Muscle layer of colon (tissue), 2 donors: ENCODE measurements around the gene MARK3.
A peak's percentile ranks its signal among the peaks of the same experiment; 100 is the strongest.

Source experiments
- H3K27ac ChIP-seq: one replicate; pipeline ENCODE4 v1.7.0; 2013; ENCODE audit warnings: low read depth, mild to moderate bottlenecking, low read length, moderate library complexity
- H3K27me3 ChIP-seq, 2 donors: one replicate each; pipeline ENCODE4 v1.7.0; 2013; ENCODE audit warnings: low read length in 2 of 2, mild to moderate bottlenecking in 2 of 2; ENCODE audit not compliant: insufficient read depth in 2 of 2, control insufficient read depth in 1 of 2
- H3K36me3 ChIP-seq: one replicate; pipeline ENCODE4 v1.7.0; 2013; ENCODE audit warnings: mild to moderate bottlenecking, low read length; ENCODE audit not compliant: insufficient read depth
- H3K4me1 ChIP-seq: one replicate; pipeline ENCODE4 v1.7.0; 2013; ENCODE audit warnings: mild to moderate bottlenecking, low read length; ENCODE audit not compliant: insufficient read depth
- H3K4me3 ChIP-seq, 2 donors: one replicate each; pipeline ENCODE4 v1.7.0; 2013; ENCODE audit warnings: low read length in 2 of 2, low read depth in 1 of 2, mild to moderate bottlenecking in 1 of 2, moderate library complexity in 1 of 2
- H3K9ac ChIP-seq: one replicate; pipeline ENCODE4 v1.7.0; 2013; ENCODE audit warnings: low read length
- H3K9me3 ChIP-seq: one replicate; pipeline ENCODE4 v1.7.0; 2013; ENCODE audit warnings: mild to moderate bottlenecking, low read length
- donor health status: abdominal sarcoma.
- donor health status: Adenocarcinoma of cecum.

The MARK3 gene

GRCh38 chr14:103386713-103387329 is 1.6 kb downstream of the MARK3 start:
- H3K36me3 ChIP-seq = no peaks in the 10 kb centered on the region

GRCh38 chr14:103388664-103389063 is 3.4 kb downstream of the MARK3 start:
- H3K36me3 ChIP-seq = no peaks in the 10 kb centered on the region
- no peak overlapping the region for H3K9ac ChIP-seq
- no peaks in the 10 kb centered on the region for H3K27me3 ChIP-seq
- H3K4me3 ChIP-seq = no peak overlapping the region
- no peak overlapping the region for H3K27ac ChIP-seq
- H3K9me3 ChIP-seq = no peaks in the 10 kb centered on the region
- peaks cover 30% of the 10 kb centered on the region for H3K4me1 ChIP-seq

More at GRCh38 chr14:103386713-103387329, 1.6 kb downstream of the MARK3 start:
- Histone ChIP-seq H3K4me3 (peak overlapping the region; percentile 71 to 92), H3K4me1 (peaks cover 24% of the 10 kb centered on the region), H3K27ac (peak overlapping the region; percentile 48), H3K9me3 (no peaks in the 10 kb centered on the region), H3K27me3 (no peaks in the 10 kb centered on the region), H3K9ac (peak overlapping the region; percentile 67)

- Histone ChIP-seq H3K36me3 (no peaks in the 10 kb centered on the region), H3K4me1 (peaks cover 36% of the 10 kb centered on the region), H3K4me3 (no peak overlapping the region), H3K9me3 (no peaks in the 10 kb centered on the region), H3K9ac (no peak overlapping the region), H3K27me3 (no peaks in the 10 kb centered on the region), H3K27ac (no peak overlapping the region)
These were observed 5.4 kb downstream of the MARK3 start for GRCh38 chr14:103390605-103391004.

- no peaks in the 10 kb centered on the region for H3K36me3 ChIP-seq
- H3K27ac ChIP-seq = no peak overlapping the region
- H3K4me3 ChIP-seq = no peak overlapping the region
- H3K4me1 ChIP-seq = peaks cover 40% of the 10 kb centered on the region
- H3K9ac ChIP-seq = no peak overlapping the region
- no peaks in the 10 kb centered on the region for H3K9me3 ChIP-seq
- H3K27me3 ChIP-seq = no peaks in the 10 kb centered on the region
These were observed 5.8 kb downstream of the MARK3 start for GRCh38 chr14:103391048-103391447.

- Histone ChIP-seq H3K9me3 (no peaks in the 10 kb centered on the region), H3K4me3 (no peak overlapping the region), H3K4me1 (peaks cover 40% of the 10 kb centered on the region), H3K9ac (no peak overlapping the region), H3K36me3 (no peaks in the 10 kb centered on the region), H3K27ac (no peak overlapping the region), H3K27me3 (no peaks in the 10 kb centered on the region)
These were observed 6.9 kb downstream of the MARK3 start for GRCh38 chr14:103392106-103392505.

- Histone ChIP-seq H3K9ac (no peak overlapping the region), H3K4me1 (peaks cover 37% of the 10 kb centered on the region), H3K27me3 (no peaks in the 10 kb centered on the region), H3K27ac (no peak overlapping the region), H3K9me3 (no peaks in the 10 kb centered on the region), H3K36me3 (no peaks in the 10 kb centered on the region), H3K4me3 (no peak overlapping the region)
These were observed 7.4 kb downstream of the MARK3 start for GRCh38 chr14:103392572-103392971.

- Histone ChIP-seq H3K27me3 (no peaks in the 10 kb centered on the region), H3K4me3 (no peak overlapping the region), H3K27ac (no peak overlapping the region), H3K36me3 (no peaks in the 10 kb centered on the region), H3K9me3 (no peaks in the 10 kb centered on the region), H3K9ac (no peak overlapping the region), H3K4me1 (peaks cover 35% of the 10 kb centered on the region)
These were observed 7.9 kb downstream of the MARK3 start for GRCh38 chr14:103393070-103393469.

- H3K9ac ChIP-seq = no peak overlapping the region
- H3K9me3 ChIP-seq = no peaks in the 10 kb centered on the region
- no peak overlapping the region for H3K27ac ChIP-seq
- no peak overlapping the region for H3K4me3 ChIP-seq
- no peaks in the 10 kb centered on the region for H3K27me3 ChIP-seq
- peaks cover 36% of the 10 kb centered on the region for H3K4me1 ChIP-seq
- H3K36me3 ChIP-seq = no peaks in the 10 kb centered on the region
These were observed 8.7 kb downstream of the MARK3 start for GRCh38 chr14:103393676-103394626.

- H3K27me3 ChIP-seq = no peaks in the 10 kb centered on the region
- no peak overlapping the region for H3K9ac ChIP-seq
- H3K27ac ChIP-seq = no peak overlapping the region
These were observed 10.0 kb downstream of the MARK3 start for GRCh38 chr14:103395244-103395643.

GRCh38 chr14:103396463-103396862 is 11.2 kb downstream of the MARK3 start:
- Histone ChIP-seq H3K27me3 (no peaks in the 10 kb centered on the region), H3K4me1 (peaks cover 51% of the 10 kb centered on the region), H3K9me3 (no peaks in the 10 kb centered on the region), H3K36me3 (no peaks in the 10 kb centered on the region), H3K9ac (no peak overlapping the region), H3K4me3 (no peak overlapping the region), H3K27ac (no peak overlapping the region)

More at GRCh38 chr14:103395244-103395643, 10.0 kb downstream of the MARK3 start:
- Histone ChIP-seq H3K9me3 (no peaks in the 10 kb centered on the region), H3K4me3 (no peak overlapping the region), H3K36me3 (no peaks in the 10 kb centered on the region), H3K4me1 (peaks cover 41% of the 10 kb centered on the region)

GRCh38 chr14:103398427-103399195 is 13.4 kb downstream of the MARK3 start:
- H3K9me3 ChIP-seq = no peaks in the 10 kb centered on the region
- H3K27ac ChIP-seq = no peak overlapping the region
- no peaks in the 10 kb centered on the region for H3K36me3 ChIP-seq
- H3K4me3 ChIP-seq = no peak overlapping the region
- no peak overlapping the region for H3K9ac ChIP-seq
- H3K4me1 ChIP-seq = peaks cover 55% of the 10 kb centered on the region
- no peaks in the 10 kb centered on the region for H3K27me3 ChIP-seq
